Pons (tissue), 1 donor: Measurements from ENCODE around the gene TSPAN9.
A peak's percentile ranks its signal among the peaks of the same experiment; 100 is the strongest.

Experiments used
- DNase-seq: peaks from one replicate; pipeline ENCODE4 v3.0.0-alpha.2; 2016; ENCODE audit warnings: low spot score

The TSPAN9 gene

GRCh38 chr12:3076730-3077571 is at the start of gene TSPAN9:
TSS of gene TSPAN9 (plus strand) at chr12:3077379. CDS start at chr12:3201194, 123,815 bp downstream.
- no peak for DNase-seq

GRCh38 chr12:3028108-3028507 is 49.1 kb upstream of the TSPAN9 start:
- no peak for DNase-seq

GRCh38 chr12:3030821-3031429 is 46.3 kb upstream of the TSPAN9 start:
- DNase-seq: no peak

GRCh38 chr12:3032161-3032560 is 45.0 kb upstream of the TSPAN9 start:
- no peak for DNase-seq

GRCh38 chr12:3032770-3033538 is 44.2 kb upstream of the TSPAN9 start:
- no peak for DNase-seq

GRCh38 chr12:3033539-3033867 is 43.7 kb upstream of the TSPAN9 start:
- no peak for DNase-seq

- DNase-seq: peak; percentile 66
These were observed 43.0 kb upstream of the TSPAN9 start for GRCh38 chr12:3034067-3034750.

GRCh38 chr12:3035171-3035570 is 42.0 kb upstream of the TSPAN9 start:
- no peak for DNase-seq

GRCh38 chr12:3035815-3036702 is 41.1 kb upstream of the TSPAN9 start:
- peak; percentile 95 for DNase-seq

- DNase-seq: no peak
These were observed 40.1 kb upstream of the TSPAN9 start for GRCh38 chr12:3036901-3037600.

GRCh38 chr12:3038166-3038565 is 39.0 kb upstream of the TSPAN9 start:
- DNase-seq: no peak

- DNase-seq: no peak
These were observed 38.2 kb upstream of the TSPAN9 start for GRCh38 chr12:3038926-3039510.

- DNase-seq: no peak
These were observed 37.0 kb upstream of the TSPAN9 start for GRCh38 chr12:3040026-3040656.

GRCh38 chr12:3040663-3041544 is 36.3 kb upstream of the TSPAN9 start:
- no peak for DNase-seq

GRCh38 chr12:3041558-3042164 is 35.5 kb upstream of the TSPAN9 start:
- peak; percentile 91 for DNase-seq

GRCh38 chr12:3042394-3042793 is 34.8 kb upstream of the TSPAN9 start:
- no peak for DNase-seq

- DNase-seq: no peak
These were observed 34.4 kb upstream of the TSPAN9 start for GRCh38 chr12:3042826-3043225.

- DNase-seq: no peak
These were observed 33.8 kb upstream of the TSPAN9 start for GRCh38 chr12:3043406-3043805.
